ENCODE results near the gene RRP1B. TPM values are rescaled to one million over a fixed set of nuclear protein-coding genes. Genes with fewer than 3 reads are reported as not detected.

RRP1B gene
- total and polyA plus RNA-seq, 2 of the 13 experiments (the other 11 are each of a cell fraction or from before 2014, with no cell fraction given) = 16.3 to 46.2 TPM

GRCh38 chr21:43658769-43659135, 608 bp upstream of the RRP1B start (continued):
- TF ChIP-seq AHDC1 (CRISPR knock-in tag; IDR thresholded peaks at IDR 0.05; ENCODE audit: borderline replicate concordance) (0 out of 2 replicates have a peak, but pooled peaks have one; percentile 18), ZNF3 (CRISPR knock-in tag; IDR thresholded peaks at IDR 0.05) (0 out of 2 replicates have a peak, but pooled peaks have one; percentile 5), ZNF30 (CRISPR knock-in tag; IDR thresholded peaks at IDR 0.05) (0 out of 2 replicates have a peak, but pooled peaks have one; percentile 17), HNF1B (CRISPR knock-in tag; IDR thresholded peaks at IDR 0.05) (peak; percentile 72; the same call in 1 of the 2 replicates), ATRX (CRISPR knock-in tag; IDR thresholded peaks at IDR 0.05; ENCODE audit: borderline replicate concordance) (no peak), IKZF1 (IDR thresholded peaks at IDR 0.05) (no peak), ZNF839 (CRISPR knock-in tag; IDR thresholded peaks at IDR 0.05; ENCODE audit: borderline replicate concordance) (no peak), RERE (CRISPR knock-in tag; IDR thresholded peaks at IDR 0.05; ENCODE audit: low read depth) (no peak), BRF2 (CRISPR knock-in tag; IDR thresholded peaks at IDR 0.05) (no peak), ZNF768 (CRISPR knock-in tag; IDR thresholded peaks at IDR 0.05) (no peak)
